GOT3 (cell line): Measurements from ENCODE around the gene KLC4.

Experiments used
- DNase-seq: peaks from one replicate; lab custom pipeline; 2025; ENCODE audit warnings: mixed read lengths; lab: John Stamatoyannopoulos, UW

The KLC4 gene

DNA sequence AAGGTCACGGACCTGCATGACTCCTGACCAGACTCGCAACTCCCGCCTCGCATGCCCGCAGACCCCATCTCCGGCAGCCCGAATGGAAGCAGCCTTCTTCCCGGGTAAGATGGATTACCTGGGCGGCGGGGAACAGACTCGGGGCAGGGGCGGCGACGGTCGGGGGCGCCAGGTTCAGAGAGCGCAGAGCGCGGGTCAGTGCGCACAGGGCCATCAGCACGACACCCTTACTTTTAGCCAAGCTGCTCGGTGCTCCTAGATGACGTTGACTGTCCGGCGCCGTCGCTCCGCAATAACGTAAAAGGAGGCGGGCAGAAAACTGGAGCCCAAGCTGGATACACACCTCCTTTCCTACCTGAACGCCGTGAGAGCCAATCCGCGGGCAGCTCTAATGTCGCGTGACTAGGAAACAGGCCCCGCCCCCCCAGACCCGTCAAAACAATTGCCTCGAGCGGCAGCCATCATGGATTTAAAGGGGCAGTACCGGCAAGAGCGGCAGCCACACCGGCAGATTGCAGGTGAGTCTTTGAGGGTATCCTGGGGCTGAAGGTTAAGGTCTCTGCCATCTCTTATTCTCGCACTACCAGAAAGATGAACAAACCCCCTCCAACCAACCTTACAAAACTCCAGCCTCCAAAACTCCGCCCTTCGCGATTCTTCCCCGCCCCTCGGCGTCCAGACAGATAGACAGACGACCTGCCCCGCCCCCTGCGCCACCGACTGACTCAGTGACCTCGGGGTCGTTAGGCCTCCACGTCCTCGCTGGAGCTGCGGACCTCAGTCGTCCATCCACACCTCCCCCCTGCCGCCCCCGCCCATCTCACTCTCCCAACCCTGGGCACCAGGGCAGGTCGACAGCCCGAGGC, at the start of gene KLC4, which contains the start of gene MRPL2:
TSS of gene KLC4 (plus strand) at position 464 of the 866 bp plus-strand sequence. CDS start 1,705 bp downstream, outside the sequence.
TSS of gene MRPL2 (minus strand) at position 267 of the 866 bp plus-strand sequence. CDS start at position 214, 53 bp downstream.
- peak; percentile 89 for DNase-seq

DNA sequence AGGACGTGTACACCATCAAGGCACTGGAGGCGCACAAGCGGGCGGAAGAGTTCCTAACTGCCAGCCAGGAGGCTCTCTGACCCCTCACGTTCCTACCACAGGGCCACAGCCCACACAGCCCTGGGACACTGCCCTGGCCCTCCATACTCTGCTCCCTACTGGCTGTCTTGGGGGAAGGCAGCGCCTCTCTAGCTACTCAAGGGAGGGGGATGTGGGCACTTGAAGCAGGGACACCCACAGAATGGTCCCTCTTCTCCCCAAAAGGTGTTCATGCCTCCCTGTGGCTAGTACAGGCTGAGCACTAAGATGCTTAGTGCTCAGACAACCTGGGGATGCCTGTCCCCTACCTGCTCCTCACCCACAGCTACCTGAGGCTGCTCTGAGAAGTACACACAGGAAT, 48.2 kb upstream of the KLC4 start:
- DNase-seq: no peak

DNA sequence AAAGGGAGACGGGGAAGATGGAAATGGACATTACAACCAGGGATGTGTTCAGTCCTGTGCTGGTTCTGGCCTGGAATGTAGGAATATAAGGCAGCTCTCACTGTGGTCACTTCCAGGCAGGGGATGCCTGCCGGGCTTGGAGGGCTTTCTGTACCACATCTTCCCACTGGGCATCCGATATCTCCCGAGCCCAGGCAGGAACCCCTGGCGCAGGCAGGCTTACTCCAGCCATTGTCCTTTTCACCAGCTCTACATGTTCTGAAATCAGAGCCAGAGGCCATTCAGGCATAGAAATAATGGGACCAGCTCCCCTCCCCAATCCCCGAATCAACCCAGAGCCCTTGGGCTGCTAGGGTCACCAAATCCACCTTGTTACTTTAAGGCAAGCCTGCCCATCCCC, 47.1 kb upstream of the KLC4 start:
- DNase-seq: no peak

GRCh38 chr6:43013097-43013842, 46.2 kb upstream of the KLC4 start:
- no peak for DNase-seq

DNA sequence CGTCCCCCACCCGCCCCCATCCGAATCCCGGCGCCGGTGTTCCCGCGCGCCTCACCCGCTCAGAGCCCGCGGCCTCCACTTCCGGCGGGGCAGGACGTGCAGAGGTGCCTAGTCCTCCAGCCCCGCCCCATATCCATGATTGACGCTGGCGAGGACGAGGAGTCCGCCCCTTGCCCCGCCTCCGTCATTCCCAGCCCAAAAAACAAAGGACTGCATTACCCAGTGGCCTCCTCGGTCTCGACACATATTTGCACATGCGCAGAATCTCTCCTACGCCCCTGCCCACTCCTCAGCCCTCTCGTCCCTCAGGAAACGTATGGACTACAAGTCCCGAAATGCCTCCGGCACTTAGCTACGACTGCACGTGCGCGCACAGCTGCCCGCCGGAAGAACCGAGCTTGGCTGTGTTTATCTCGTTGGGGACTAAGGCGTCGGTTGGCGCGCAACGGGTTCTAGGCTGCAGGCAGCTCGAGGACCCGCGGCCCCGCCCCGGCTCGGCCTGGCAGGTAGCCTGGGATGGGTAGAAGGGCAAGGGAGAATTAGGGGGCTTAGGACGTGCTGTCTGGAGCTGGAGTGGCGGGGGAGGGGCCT, 45.5 kb upstream of the KLC4 start, which contains the start of the genes KLHDC3 and MEA1:
TSS of gene KLHDC3 (plus strand) at position 407 of the 591 bp plus-strand sequence. CDS start 2,944 bp downstream, outside the sequence.
TSS of gene MEA1 (minus strand) at position 104 of the 591 bp plus-strand sequence. CDS start 133 bp downstream, outside the sequence.
- DNase-seq: peak; percentile 96

DNA sequence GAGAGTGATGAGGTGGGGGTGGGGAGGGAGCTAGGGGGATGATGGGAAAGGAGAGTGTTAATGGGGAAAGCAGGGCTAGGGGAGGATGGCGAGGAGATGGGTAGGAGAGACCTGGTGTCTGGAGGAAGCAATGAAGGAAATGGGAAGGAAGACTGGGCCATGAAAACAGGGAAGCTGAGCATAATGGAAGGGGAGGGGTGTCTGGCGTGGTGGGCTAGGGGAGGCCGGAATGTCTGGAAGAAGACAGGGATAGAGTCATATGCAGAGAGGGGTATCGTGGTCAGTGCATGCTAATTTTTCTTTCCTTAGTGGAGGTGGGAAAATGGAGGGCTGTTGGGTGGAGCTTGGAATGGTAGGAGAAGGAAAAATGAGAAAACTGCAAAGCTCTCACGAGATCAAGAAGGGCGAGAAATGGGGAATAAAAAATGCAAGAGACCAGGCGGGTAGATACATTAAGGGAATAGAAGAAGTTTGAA, 45.0 kb upstream of the KLC4 start:
- DNase-seq: no peak

GRCh38 chr6:43016176-43016942, 43.1 kb upstream of the KLC4 start:
- DNase-seq: no peak

DNA sequence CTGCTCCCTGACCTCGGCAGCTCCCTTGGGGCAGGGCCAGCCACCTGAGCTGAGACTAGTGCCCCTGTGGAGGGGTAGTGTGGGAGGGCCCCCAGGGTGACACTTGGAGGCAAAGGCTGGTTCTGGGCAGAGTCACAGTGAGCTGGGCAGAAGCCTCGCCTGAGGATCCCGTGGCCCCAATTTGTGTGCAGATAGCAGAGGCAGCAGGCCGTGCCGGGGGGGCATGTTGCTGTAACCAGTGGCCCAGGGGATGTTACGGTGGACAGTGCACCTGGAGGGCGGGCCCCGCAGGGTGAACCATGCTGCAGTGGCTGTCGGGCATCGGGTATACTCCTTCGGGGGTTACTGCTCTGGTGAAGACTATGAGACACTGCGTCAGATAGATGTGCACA, 42.5 kb upstream of the KLC4 start:
- DNase-seq: no peak

- no peak for DNase-seq
Observed at GRCh38 chr6:43019152-43019551, 40.3 kb upstream of the KLC4 start.

GRCh38 chr6:43020052-43020705, 39.3 kb upstream of the KLC4 start:
- no peak for DNase-seq

DNA sequence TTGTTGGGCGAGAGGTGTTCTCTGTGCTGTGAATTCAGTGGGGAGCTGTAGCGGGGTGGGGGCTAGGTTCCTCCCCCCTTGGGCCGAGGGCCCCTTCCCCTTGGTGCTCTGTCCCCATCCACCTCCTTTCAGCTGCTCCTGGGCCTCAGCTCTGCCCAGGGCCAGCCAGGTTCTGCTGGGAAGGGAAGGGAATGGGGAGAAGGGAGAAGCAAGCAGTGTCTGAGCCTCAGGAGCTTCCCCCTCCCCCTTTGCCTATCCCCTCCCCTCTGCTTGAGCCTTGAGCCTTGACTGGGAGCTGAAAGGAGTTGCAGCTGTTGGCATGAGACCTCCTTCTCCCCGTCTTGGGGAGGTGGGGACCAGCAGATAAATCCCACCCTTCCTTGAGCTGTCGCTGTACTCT, 38.6 kb upstream of the KLC4 start:
- DNase-seq: no peak

DNA sequence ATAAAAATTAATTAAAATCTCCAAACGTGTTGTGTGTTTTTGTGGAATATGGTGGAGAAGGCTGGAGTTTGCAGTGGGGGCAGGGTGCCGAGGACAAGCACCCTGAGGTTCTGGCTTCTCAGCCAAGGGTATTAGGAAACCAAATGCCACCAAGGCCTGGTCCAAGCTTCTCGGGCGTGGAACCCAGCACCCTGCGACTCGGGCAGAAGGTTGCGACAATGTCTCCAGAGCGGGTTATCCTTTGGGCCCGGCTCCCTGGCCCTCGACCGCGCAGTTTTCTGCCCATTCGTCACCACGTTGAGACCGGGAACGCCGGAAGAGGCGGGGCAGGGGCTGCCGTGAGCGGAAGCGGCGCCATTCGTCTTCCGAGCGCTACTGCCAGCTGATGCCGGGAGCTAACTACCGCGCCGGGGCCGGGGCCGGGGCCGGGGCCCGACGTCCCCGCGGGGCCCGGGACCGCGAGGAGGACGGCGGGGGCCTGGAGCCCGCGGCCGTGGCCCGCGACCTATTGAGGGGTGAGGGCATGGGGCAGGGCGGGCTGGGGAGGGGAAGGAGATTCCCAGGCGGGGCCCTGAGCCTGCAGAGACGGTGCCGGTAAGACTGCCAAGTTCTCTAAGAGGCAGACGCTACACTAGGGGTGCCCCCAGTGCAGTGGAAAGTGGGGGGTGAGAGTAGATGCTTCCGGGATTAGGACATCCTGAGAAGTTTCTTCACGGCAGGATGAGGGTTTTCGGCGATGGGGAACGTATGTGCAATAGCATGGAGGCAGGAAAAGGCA, 38.0 kb upstream of the KLC4 start, which contains the start of gene RRP36:
TSS of gene RRP36 (plus strand) at position 354 of the 778 bp plus-strand sequence. CDS start at position 386, 32 bp downstream.
- DNase-seq: no peak

GRCh38 chr6:43024436-43024835, 35.0 kb upstream of the KLC4 start:
- no peak for DNase-seq

DNA sequence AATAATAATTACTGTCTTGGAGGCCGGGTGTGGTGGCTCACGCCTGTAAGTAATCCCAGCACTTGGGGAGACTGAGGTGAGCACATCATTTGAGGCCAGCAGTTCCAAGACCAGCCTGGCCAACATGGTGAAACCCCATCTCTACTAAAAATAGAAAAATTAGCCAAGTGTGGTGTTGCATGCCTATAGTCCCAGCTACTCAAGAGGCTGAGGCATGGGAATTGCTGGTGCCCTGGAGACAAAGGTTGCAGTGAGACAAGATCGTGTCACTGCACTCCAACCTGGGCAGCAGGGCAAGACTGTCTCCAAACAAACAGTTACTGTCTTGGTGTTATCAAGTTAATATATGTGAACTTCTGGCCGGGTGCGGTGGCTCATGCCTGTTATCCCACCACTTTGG, 33.1 kb upstream of the KLC4 start:
- DNase-seq: no peak

DNA sequence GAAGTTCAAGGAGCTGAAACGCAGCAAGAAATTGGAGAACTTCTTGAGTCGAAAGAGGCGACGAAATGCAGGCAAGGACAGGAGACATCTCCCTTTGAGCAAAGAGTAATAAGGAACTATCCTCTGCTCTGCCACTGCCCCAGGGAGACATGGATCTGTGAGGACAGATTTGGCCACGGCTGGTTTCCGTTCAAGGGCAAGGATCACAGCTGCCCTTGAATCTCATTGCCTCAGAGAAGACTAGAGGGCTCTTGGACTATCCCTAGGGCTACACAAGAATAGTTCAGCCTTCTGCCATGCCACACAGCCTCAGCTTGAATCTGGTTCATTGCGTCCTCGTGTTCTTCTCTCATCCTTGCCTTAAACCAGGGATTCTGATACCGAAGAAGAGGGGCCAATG, 30.3 kb upstream of the KLC4 start:
- no peak for DNase-seq

DNA sequence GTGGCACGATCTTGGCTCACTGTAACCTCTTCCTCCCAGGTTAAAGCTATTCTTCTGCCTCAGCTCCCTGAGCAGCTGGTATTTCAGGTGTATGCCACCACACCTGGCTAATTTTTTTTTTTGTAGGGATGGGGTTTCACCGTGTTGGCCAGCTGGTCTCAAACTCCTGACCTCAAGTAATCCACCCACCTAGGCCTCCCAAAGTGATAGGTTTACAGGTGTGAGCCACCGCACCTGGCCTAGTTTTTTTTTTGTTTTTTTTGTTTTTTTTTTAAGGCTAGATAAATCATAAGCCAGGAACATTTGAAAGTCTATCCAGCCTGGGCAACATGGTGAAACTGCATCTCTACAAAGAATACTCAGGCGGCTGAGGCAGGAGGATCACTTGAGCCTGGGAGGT, 27.1 kb upstream of the KLC4 start:
- DNase-seq: no peak

DNA sequence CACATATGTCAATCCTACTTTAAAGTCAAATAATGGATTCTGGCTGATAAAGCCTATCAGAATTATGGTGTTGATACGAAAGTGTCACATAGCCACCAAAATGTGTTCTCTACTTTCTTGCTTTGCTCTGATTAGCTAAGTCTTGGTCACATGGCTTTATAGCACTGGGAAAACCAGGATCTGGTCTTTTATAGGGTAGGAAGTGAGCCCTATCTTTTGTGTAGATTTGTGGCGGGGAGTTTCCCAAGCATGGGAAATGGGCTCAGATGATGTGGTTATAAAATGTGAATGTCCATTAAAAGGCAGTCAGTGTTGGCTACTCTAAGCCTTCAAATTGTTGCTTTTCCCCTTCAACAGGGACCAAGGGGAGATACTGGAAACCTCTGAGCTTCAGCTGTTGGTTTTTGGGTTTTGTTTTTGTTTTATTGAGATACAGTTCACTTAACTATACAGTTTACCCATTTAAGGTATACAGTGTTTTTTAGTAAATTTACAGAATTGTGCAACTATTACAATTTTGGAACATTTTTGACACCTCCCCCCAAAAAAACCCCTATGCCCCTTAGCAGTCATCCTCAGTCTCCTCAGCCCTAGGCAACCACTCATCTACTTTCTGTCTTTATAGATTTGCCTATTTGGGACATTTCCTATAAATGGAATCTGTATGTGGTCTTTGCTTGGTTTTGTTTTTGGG, 25.8 kb upstream of the KLC4 start:
- DNase-seq: no peak

GRCh38 chr6:43034190-43034525, 25.3 kb upstream of the KLC4 start:
- no peak for DNase-seq

DNA sequence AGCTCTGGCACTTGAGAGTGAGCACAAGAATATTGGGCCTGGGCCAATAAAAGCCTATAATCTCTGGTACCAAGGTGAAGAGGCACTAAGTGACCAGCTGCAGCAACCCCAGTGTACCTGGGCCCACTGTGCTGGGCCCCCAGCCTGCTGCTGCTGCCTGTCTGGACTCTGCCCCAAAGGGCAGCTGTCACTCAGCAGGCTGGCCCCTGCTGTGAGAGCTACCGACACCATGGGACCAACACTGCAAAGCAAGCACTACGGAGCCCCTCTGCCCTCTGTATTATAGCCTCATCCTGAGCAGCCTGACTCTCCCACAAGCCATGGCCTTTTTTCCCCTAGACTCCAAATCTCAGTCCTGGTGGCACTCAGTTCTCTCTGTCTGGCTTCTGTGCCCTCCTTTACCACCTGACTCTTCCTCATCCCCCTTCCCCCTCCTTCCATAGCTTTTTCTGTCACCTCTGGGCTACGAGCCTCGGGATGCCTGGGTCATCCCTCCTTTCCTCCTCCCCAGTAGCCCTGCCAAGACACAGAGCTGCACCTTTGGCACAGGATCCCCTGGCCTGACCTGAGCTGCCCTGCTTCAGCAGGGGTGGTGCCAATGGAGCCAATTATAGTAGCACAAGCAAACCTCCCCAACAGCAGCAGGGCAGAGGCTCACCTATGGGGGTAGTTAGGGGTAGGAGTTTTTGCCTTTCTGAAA, 23.8 kb upstream of the KLC4 start:
- DNase-seq: no peak
